ENCODE measurements around the gene CCDC187.
"Not testable (repeated sequence)": the region's sequence is repeated elsewhere in the genome, so short reads cannot be mapped to it uniquely, and the experiment has no call there.

CCDC187 gene

GRCh38 chr9:136238342-136238732 is 65.6 kb downstream of the CCDC187 start:
- DNase-seq (ENCODE audit: low read depth) = no peak

GRCh38 chr9:136237486-136238341 is 66.2 kb downstream of the CCDC187 start:
- no peak for DNase-seq (ENCODE audit: low read depth)

- not testable (repeated sequence) for DNase-seq (ENCODE audit: low read depth)
These were observed 67.2 kb downstream of the CCDC187 start for GRCh38 chr9:136236471-136237410.

- DNase-seq (ENCODE audit: low read depth) = no peak
These were observed 68.0 kb downstream of the CCDC187 start for GRCh38 chr9:136235709-136236455.

GRCh38 chr9:136235171-136235570 is 68.7 kb downstream of the CCDC187 start:
- DNase-seq (ENCODE audit: low read depth) = no peak

- no peak for DNase-seq (ENCODE audit: low read depth)
These were observed 69.3 kb downstream of the CCDC187 start for GRCh38 chr9:136234597-136234996.

- no peak for DNase-seq (ENCODE audit: low read depth)
These were observed 70.0 kb downstream of the CCDC187 start for GRCh38 chr9:136233868-136234267.

- DNase-seq (ENCODE audit: low read depth) = no peak
These were observed 70.5 kb downstream of the CCDC187 start for GRCh38 chr9:136233411-136233810.

GRCh38 chr9:136232969-136233368 is 70.9 kb downstream of the CCDC187 start:
- no peak for DNase-seq (ENCODE audit: low read depth)

- no peak for DNase-seq (ENCODE audit: low read depth)
These were observed 72.2 kb downstream of the CCDC187 start for GRCh38 chr9:136231478-136232297.

- no peak for DNase-seq (ENCODE audit: low read depth)
These were observed 73.1 kb downstream of the CCDC187 start for GRCh38 chr9:136230773-136231172.

GRCh38 chr9:136230365-136230764 is 73.5 kb downstream of the CCDC187 start:
- DNase-seq (ENCODE audit: low read depth) = no peak

GRCh38 chr9:136229096-136230065 is 74.5 kb downstream of the CCDC187 start:
- DNase-seq (ENCODE audit: low read depth) = no peak

- DNase-seq (ENCODE audit: low read depth) = no peak
These were observed 75.6 kb downstream of the CCDC187 start for GRCh38 chr9:136228107-136228875.

- no peak for DNase-seq (ENCODE audit: low read depth)
These were observed 77.0 kb downstream of the CCDC187 start for GRCh38 chr9:136226680-136227407.

GRCh38 chr9:136225748-136226679 is 77.9 kb downstream of the CCDC187 start:
- DNase-seq (ENCODE audit: low read depth) = peak; percentile 22

GRCh38 chr9:136225366-136225747 is 78.5 kb downstream of the CCDC187 start:
- DNase-seq (ENCODE audit: low read depth) = no peak

All from stimulated activated CD8-positive, alpha-beta memory T cell treated with anti-CD3 and anti-CD28 coated beads, Interleukin-12 subunit alpha, Interleukin-12 subunit beta, amount 100 ng/mL, for 4 hours (primary cell).